HG03175 (cell line): ENCODE data around the gene WDR70.

Experiments used
- ATAC-seq: cut with Tn5 transposase; IDR thresholded peaks from one replicate; pipeline ENCODE4 v1.9.1; 2021; ENCODE audit warnings: mild to moderate bottlenecking, moderate library complexity; ENCODE audit not compliant: unreplicated experiment

Gene WDR70

GRCh38 chr5:37717613-37718431 lies 338.7 kb downstream of the WDR70 start:
- ATAC-seq: no peak

GRCh38 chr5:37720550-37720952 lies 341.4 kb downstream of the WDR70 start:
- ATAC-seq: no peak

- peak; percentile 76 for ATAC-seq
These were observed 342.3 kb downstream of the WDR70 start for GRCh38 chr5:37721447-37721871.

- peak; percentile 67 for ATAC-seq
These were observed 343.4 kb downstream of the WDR70 start for GRCh38 chr5:37722236-37723161.

- no peak for ATAC-seq
These were observed 344.2 kb downstream of the WDR70 start for GRCh38 chr5:37723162-37723961.

GRCh38 chr5:37724395-37725125 lies 345.4 kb downstream of the WDR70 start:
- ATAC-seq: no peak

- ATAC-seq: no peak
These were observed 346.1 kb downstream of the WDR70 start for GRCh38 chr5:37725185-37725584.

- no peak for ATAC-seq
These were observed 348.1 kb downstream of the WDR70 start for GRCh38 chr5:37727238-37727637.

- ATAC-seq: no peak
These were observed 351.9 kb downstream of the WDR70 start for GRCh38 chr5:37730896-37731455.

GRCh38 chr5:37734114-37734513 lies 355.0 kb downstream of the WDR70 start:
- ATAC-seq: no peak

- no peak for ATAC-seq
These were observed 356.7 kb downstream of the WDR70 start for GRCh38 chr5:37735649-37736347.

GRCh38 chr5:37736397-37736796 lies 357.3 kb downstream of the WDR70 start:
- no peak for ATAC-seq

- ATAC-seq: no peak
These were observed 358.4 kb downstream of the WDR70 start for GRCh38 chr5:37737326-37738056.

- ATAC-seq: peak; percentile 94
These were observed 359.1 kb downstream of the WDR70 start for GRCh38 chr5:37738057-37738691.

- no peak for ATAC-seq
These were observed 359.9 kb downstream of the WDR70 start for GRCh38 chr5:37738865-37739488.

- no peak for ATAC-seq
These were observed 360.7 kb downstream of the WDR70 start for GRCh38 chr5:37739817-37740261.

GRCh38 chr5:37740331-37741066 lies 361.4 kb downstream of the WDR70 start:
- no peak for ATAC-seq
